Keratinocyte (primary cell): Measurements from ENCODE around the gene GINS1. TPM values are rescaled to one million over a fixed set of nuclear protein-coding genes. Genes with fewer than 3 reads are reported as not detected.
"Not testable (repeated sequence)": the region's sequence is repeated elsewhere in the genome, so short reads cannot be mapped to it uniquely, and the experiment has no call there.

Source experiments
- DNase-seq: peaks from one replicate; pipeline ENCODE4 v3.0.0-alpha.2; 2011; ENCODE audit warnings: low read depth, missing footprints, low spot score
- FAIRE-seq: peaks from 2 replicates; lab custom pipeline; 2011; peaks lifted over from hg19 to GRCh38; lab: Jason Lieb, UNC
- H2AFZ ChIP-seq: 2 replicates; pipeline ENCODE4 v1.6.0; 2012; ENCODE audit warnings: low read length, control low read depth, inconsistent platforms; ENCODE audit not compliant: control insufficient read depth
- H3K27ac ChIP-seq: 2 replicates; pipeline ENCODE4 v1.5.1; 2011; ENCODE audit warnings: low read length; ENCODE audit not compliant: control insufficient read depth, insufficient read depth
- H3K27me3 ChIP-seq: 3 replicates; pipeline ENCODE4 v1.6.0; 2011; ENCODE audit warnings: low read length; ENCODE audit not compliant: control insufficient read depth, insufficient read depth; ENCODE audit errors: extremely low read depth
- H3K36me3 ChIP-seq, 2 experiments: 2 replicates in 1 of 2; 3 replicates in 1 of 2; pipeline ENCODE4 v1.5.1; 2011; ENCODE audit warnings: low read length in 2 of 2, mild to moderate bottlenecking in 1 of 2; ENCODE audit not compliant: control insufficient read depth in 2 of 2, insufficient read depth in 2 of 2; ENCODE audit errors: extremely low read depth in 1 of 2
- H3K4me1 ChIP-seq: 3 replicates; pipeline ENCODE4 v1.5.1; 2011; ENCODE audit warnings: low read length; ENCODE audit not compliant: control insufficient read depth, insufficient read depth; ENCODE audit errors: extremely low read depth
- H3K4me2 ChIP-seq: 3 replicates; pipeline ENCODE4 v1.6.0; 2011; ENCODE audit warnings: low read depth, low read length; ENCODE audit not compliant: control insufficient read depth, insufficient read depth; ENCODE audit errors: extremely low read depth
- H3K4me3 ChIP-seq, 3 experiments: fragments of 200-600 bp in 1 of 3; sonication (generic) in 1 of 3; 2 replicates in 2 of 3; 3 replicates in 1 of 3; pipeline ENCODE4 v1.5.1; 2011 to 2016; ENCODE audit warnings: low read length in 3 of 3, mild to moderate bottlenecking in 3 of 3, control low read depth in 2 of 3, inconsistent platforms in 1 of 3, low read depth in 1 of 3, mixed read lengths in 1 of 3, mixed run types in 1 of 3, moderate library complexity in 1 of 3; ENCODE audit not compliant: control insufficient read depth in 2 of 3, insufficient read depth in 2 of 3; ENCODE audit errors: extremely low read depth in 1 of 3
- H3K79me2 ChIP-seq: 2 replicates; pipeline ENCODE4 v1.6.0; 2012; ENCODE audit warnings: low read length; ENCODE audit not compliant: control insufficient read depth, insufficient read depth
- H3K9ac ChIP-seq: 3 replicates; pipeline ENCODE4 v1.6.0; 2011; ENCODE audit warnings: low read length; ENCODE audit not compliant: control insufficient read depth, insufficient read depth; ENCODE audit errors: extremely low read depth
- H3K9me1 ChIP-seq: 3 replicates; pipeline ENCODE4 v1.6.0; 2011; ENCODE audit warnings: low read length; ENCODE audit not compliant: control insufficient read depth, insufficient read depth; ENCODE audit errors: extremely low read depth
- H3K9me3 ChIP-seq: 2 replicates; pipeline ENCODE4 v1.5.1; 2012; ENCODE audit warnings: low read depth, low read length; ENCODE audit not compliant: control insufficient read depth
- H4K20me1 ChIP-seq: 3 replicates; pipeline ENCODE4 v1.6.0; 2011; ENCODE audit warnings: low read length; ENCODE audit not compliant: control insufficient read depth, insufficient read depth; ENCODE audit errors: extremely low read depth
- CTCF ChIP-seq, 3 experiments: IDR thresholded peaks in 1 of 3; conservative IDR thresholded peaks in 1 of 3; optimal IDR thresholded peaks in 1 of 3; 2 replicates in 2 of 3; 3 replicates in 1 of 3; pipeline versions ENCODE3 to v1.5.1; 2011; ENCODE audit warnings: low read length in 3 of 3, mild to moderate bottlenecking in 3 of 3, moderate library complexity in 2 of 3, control low read depth in 1 of 3, inconsistent platforms in 1 of 3; ENCODE audit not compliant: insufficient read depth in 2 of 3; ENCODE audit errors: extremely low read depth in 1 of 3
- EZH2 ChIP-seq: IDR thresholded peaks from one replicate; pipeline ENCODE4 v1.6.1; 2012; ENCODE audit warnings: inconsistent platforms, mild to moderate bottlenecking, low read length, moderate library complexity
- dilution Hi-C: fragments of 300-500 bp; cut with MboI; formaldehyde crosslinking; loops from one replicate; pipeline ENCODE4 v1.7.0; 2020; ENCODE audit warnings: low sequenced_read_pairs; ENCODE audit not compliant: extremely low pct_ligation_motif_present
- polyA plus RNA-seq, 5 experiments: library from polyadenylated mRNA; depleted of rRNA in 3 of 5; stranded (reverse) in 3 of 5; stranded (forward) in 1 of 5; unstranded in 1 of 5; fragments of >200 nt; gene quantifications; 1 replicate in 1 of 5; 2 replicates in 3 of 5; 3 replicates in 1 of 5; pipeline versions ENCODE4 v1.2.1 to v1.2.3, GENCODE V29; 2011 to 2012; ENCODE audit warnings: missing spikeins in 2 of 5, low read depth in 1 of 5, low replicate concordance in 1 of 5

Gene GINS1
- polyA plus RNA-seq, 1 donor (not counting 4 experiments of a cell fraction or from before 2014, with no cell fraction given): 12.5 TPM

- H3K9me1 ChIP-seq: no peaks in the 10 kb centered on the region
- no peak overlapping the region for H3K4me2 ChIP-seq
- no peaks in the 10 kb centered on the region for H3K4me1 ChIP-seq
- no peaks in the 10 kb centered on the region for H3K36me3 ChIP-seq
- no peak overlapping the region for H3K9ac ChIP-seq
- no peak overlapping the region for H2AFZ ChIP-seq
- no peaks in the 10 kb centered on the region for H3K27me3 ChIP-seq
- no peak for FAIRE-seq
- H3K9me3 ChIP-seq: no peaks in the 10 kb centered on the region
- no peak overlapping the region for H3K27ac ChIP-seq
- H3K4me3 ChIP-seq: no peak overlapping the region
- DNase-seq: no peak
- no peaks in the 10 kb centered on the region for H3K79me2 ChIP-seq
- dilution Hi-C loops: no loop called here
- H4K20me1 ChIP-seq: no peaks in the 10 kb centered on the region
- no peak for TF ChIP-seq CTCF (optimal IDR thresholded peaks at IDR 0.05 in 1 of 3, IDR thresholded peaks at IDR 0.05 in 1 of 3, conservative IDR thresholded peaks at IDR 0.05 in 1 of 3; ENCODE audit: extremely low read depth in 1 of 3, insufficient read depth in 2 of 3, low read length in 3 of 3)
- TF ChIP-seq EZH2: no peak
Measured at GRCh38 chr20:25398376-25399036, 9.0 kb upstream of the GINS1 start.

GRCh38 chr20:25399037-25399430 is 8.4 kb upstream of the GINS1 start:
- H3K9me3 ChIP-seq: no peaks in the 10 kb centered on the region
- H3K36me3 ChIP-seq: no peaks in the 10 kb centered on the region
- FAIRE-seq (peak; percentile 53), DNase-seq (no peak)
- H3K79me2 ChIP-seq: no peaks in the 10 kb centered on the region
- H3K9me1 ChIP-seq: no peaks in the 10 kb centered on the region
- no peak overlapping the region for H3K4me2 ChIP-seq
- no peak for TF ChIP-seq EZH2
- peak; percentile 29 to 52 (median 49) for TF ChIP-seq CTCF (optimal IDR thresholded peaks at IDR 0.05 in 1 of 3, IDR thresholded peaks at IDR 0.05 in 1 of 3, conservative IDR thresholded peaks at IDR 0.05 in 1 of 3; ENCODE audit: extremely low read depth in 1 of 3, insufficient read depth in 2 of 3, low read length in 3 of 3)
- H3K27me3 ChIP-seq: no peaks in the 10 kb centered on the region
- H4K20me1 ChIP-seq: no peaks in the 10 kb centered on the region
- no peak overlapping the region for H3K27ac ChIP-seq
- H3K9ac ChIP-seq: no peak overlapping the region
- dilution Hi-C loops: no loop called here
- no peaks in the 10 kb centered on the region for H3K4me1 ChIP-seq
- H2AFZ ChIP-seq: no peak overlapping the region
- no peak overlapping the region for H3K4me3 ChIP-seq

- H3K27me3 ChIP-seq, H2AFZ ChIP-seq, H3K4me2 ChIP-seq, H3K27ac ChIP-seq, H4K20me1 ChIP-seq, dilution Hi-C loops, H3K4me1 ChIP-seq, H3K9me3 ChIP-seq, H3K9me1 ChIP-seq, H3K36me3 ChIP-seq, H3K79me2 ChIP-seq, DNase-seq, FAIRE-seq, H3K4me3 ChIP-seq, H3K9ac ChIP-seq: not testable (repeated sequence)
Measured at GRCh38 chr20:25400291-25400732, 7.2 kb upstream of the GINS1 start.
